HCT116 (cell line): ENCODE results near the gene ZRANB1. TPM values are rescaled to one million over a fixed set of nuclear protein-coding genes. Genes with fewer than 3 reads are reported as not detected.

Source experiments
- ATAC-seq: fragments of 200-7000 bp; cut with Tn5 transposase; 2 replicates; pipeline ENCODE4 v1.9.1; 2020; ENCODE audit warnings: mild to moderate bottlenecking, moderate library complexity
- BruUV-seq: library from RNA; stranded (reverse); fragments of 400-500 nt; replicated peaks from 2 replicates; lab custom pipeline; 2021; lab: Mats Ljungman, UMichigan
- CTCF ChIA-PET: fragments of 300-600 bp; sonication (Branson Sonifier 250); formaldehyde crosslinking; loops from one replicate; lab custom pipeline; 2021; ENCODE audit warnings: antibody characterized with exemption; lab: Charles Lee
- POLR2A ChIA-PET: fragments of 300-600, 350-600 bp; sonication (Branson Sonifier 250); formaldehyde crosslinking; loops from one replicate; lab custom pipeline; 2021; ENCODE audit warnings: antibody characterized with exemption; lab: Charles Lee
- RAD21 ChIA-PET, 2 experiments: fragments of 300-600 bp; sonication (Branson Sonifier 250); formaldehyde crosslinking; loops; one replicate each; lab custom pipeline; 2023; ENCODE audit warnings: low total read pairs in 2 of 2; ENCODE audit not compliant: uncharacterized antibody in 2 of 2, unreplicated experiment in 2 of 2, low non-redundant PET in 1 of 2; lab: Charles Lee
- DNase-seq: peaks from one replicate; pipeline ENCODE4 v3.0.0-alpha.2; 2010; ENCODE audit warnings: low read depth, low spot score
- H2AFZ ChIP-seq: fragments of 200-600 bp; shearing (Covaris generic), sonication (generic); 2 replicates; pipeline ENCODE4 v1.6.1; 2017; ENCODE audit warnings: low read depth, mixed run types, mixed read lengths, antibody characterized with exemption, low read length; ENCODE audit not compliant: poor library complexity, severe bottlenecking
- H3K27ac ChIP-seq: 2 replicates; pipeline ENCODE4 v1.5.1; 2012; ENCODE audit warnings: low read depth, low read length
- H3K27me3 ChIP-seq: fragments of 200-600 bp; sonication (generic); 2 replicates; pipeline ENCODE4 v1.6.1; 2016; ENCODE audit warnings: mixed run types, low read length, mixed read lengths; ENCODE audit not compliant: insufficient read depth
- H3K36me3 ChIP-seq, 2 experiments: fragments of 200-500 bp in 1 of 2; fragments of 200-600 bp in 1 of 2; sonication (Bioruptor generic) in 1 of 2; sonication (generic) in 1 of 2; 2 replicates each; pipeline versions ENCODE4 v1.5.1 to v1.6.1; 2014 to 2016; ENCODE audit warnings: low read length in 2 of 2, inconsistent platforms in 1 of 2, mixed read lengths in 1 of 2, mixed run types in 1 of 2; ENCODE audit not compliant: insufficient read depth in 2 of 2, control insufficient read depth in 1 of 2
- H3K4me1 ChIP-seq, 2 experiments: fragments of 200-600 bp in 1 of 2; sonication (generic) in 1 of 2; 2 replicates each; pipeline versions ENCODE4 v1.5.1 to v1.6.1; 2012 to 2017; ENCODE audit warnings: low read length in 2 of 2, inconsistent platforms in 1 of 2, mild to moderate bottlenecking in 1 of 2, mixed read lengths in 1 of 2, mixed run types in 1 of 2, moderate library complexity in 1 of 2; ENCODE audit not compliant: insufficient read depth in 2 of 2, control insufficient read depth in 1 of 2
- H3K4me2 ChIP-seq: fragments of 200-600 bp; sonication (generic); 2 replicates; pipeline ENCODE4 v1.6.1; 2017; ENCODE audit warnings: mixed run types, low read length, mixed read lengths
- H3K4me3 ChIP-seq, 2 experiments: fragments of 200-600 bp in 1 of 2; sonication (generic) in 1 of 2; replicated peaks in 1 of 2; 2 replicates each; pipeline ENCODE4 v1.5.1; 2011 to 2016; ENCODE audit warnings: low read length in 2 of 2, control low read depth in 1 of 2, low read depth in 1 of 2, mild to moderate bottlenecking in 1 of 2, mixed read lengths in 1 of 2, mixed run types in 1 of 2
- H3K79me2 ChIP-seq: fragments of 200-600 bp; sonication (generic); 2 replicates; pipeline ENCODE4 v1.6.1; 2017; ENCODE audit warnings: mild to moderate bottlenecking, mixed run types, low read length, moderate library complexity, mixed read lengths; ENCODE audit not compliant: insufficient read depth
- H3K9ac ChIP-seq: fragments of 200-600 bp; sonication (generic); 2 replicates; pipeline ENCODE4 v1.6.1; 2016; ENCODE audit warnings: low read length, mixed read lengths
- H3K9me2 ChIP-seq: fragments of 200-600 bp; sonication (generic), shearing (Covaris generic); 2 replicates; pipeline ENCODE4 v1.6.1; 2017; ENCODE audit warnings: mixed run types, mild to moderate bottlenecking, moderate library complexity; ENCODE audit not compliant: insufficient read depth
- H3K9me3 ChIP-seq, 2 experiments: fragments of 200-500 bp in 1 of 2; fragments of 200-600 bp in 1 of 2; sonication (Bioruptor generic) in 1 of 2; sonication (generic) in 1 of 2; 2 replicates each; pipeline ENCODE4 v1.6.1; 2014 to 2017; ENCODE audit warnings: low read length in 2 of 2, mixed read lengths in 2 of 2, inconsistent platforms in 1 of 2, low read depth in 1 of 2, mild to moderate bottlenecking in 1 of 2, mixed run types in 1 of 2, moderate library complexity in 1 of 2; ENCODE audit not compliant: control insufficient read depth in 1 of 2, insufficient read depth in 1 of 2
- H4K20me1 ChIP-seq: fragments of 200-600 bp; sonication (generic), shearing (Covaris generic); 2 replicates; pipeline ENCODE4 v1.6.1; 2017; ENCODE audit warnings: mixed run types, mild to moderate bottlenecking, moderate library complexity; ENCODE audit not compliant: insufficient read depth
- CBX3 ChIP-seq: IDR thresholded peaks from 2 replicates; pipeline ENCODE4 v1.6.1; 2012; ENCODE audit warnings: low read depth
- EGR1 ChIP-seq: IDR thresholded peaks from 2 replicates; pipeline ENCODE4 v1.6.1; 2012; ENCODE audit warnings: low read depth
- ELF1 ChIP-seq: IDR thresholded peaks from 2 replicates; pipeline ENCODE4 v1.6.1; 2012; ENCODE audit warnings: low read depth, borderline replicate concordance
- EZH2 ChIP-seq: fragments of 200-600 bp; sonication (generic); IDR thresholded peaks from 2 replicates; pipeline ENCODE4 v1.6.1; 2017; ENCODE audit warnings: antibody characterized with exemption, mixed run types
- JUND ChIP-seq: IDR thresholded peaks from 2 replicates; pipeline ENCODE4 v1.6.1; 2012
- POLR2AphosphoS5 ChIP-seq: IDR thresholded peaks from 2 replicates; pipeline ENCODE4 v1.6.1; 2011; ENCODE audit warnings: mild to moderate bottlenecking, low read depth, low read length, moderate library complexity
- intact Hi-C: fragments of 100-400 bp; cut with micrococcal nuclease; formaldehyde crosslinking; loops from 2 replicates; pipeline ENCODE4 v1.10.0; 2022
- total RNA-seq: library from RNA; stranded (reverse); gene quantifications from one replicate; pipeline ENCODE4 v1.2.1, GENCODE V29; 2021; ENCODE audit not compliant: unreplicated experiment
- TF ChIP-seq, protein P1 (sequence below): IDR thresholded peaks from 2 replicates; pipeline ENCODE4 v1.6.1; 2012
- TF ChIP-seq, protein P2 (sequence below): IDR thresholded peaks from 2 replicates; pipeline ENCODE4 v1.6.1; 2012
- TF ChIP-seq, protein P3 (sequence below): IDR thresholded peaks from 2 replicates; pipeline ENCODE4 v1.6.1; 2012; ENCODE audit warnings: low read depth
- TF ChIP-seq, protein P4 (sequence below), 3 experiments: fragments of 200-600 bp in 1 of 3; sonication (generic) in 1 of 3; IDR thresholded peaks in 2 of 3; conservative IDR thresholded peaks in 1 of 3; 2 replicates each; pipeline ENCODE4 v1.5.1; 2012 to 2017; ENCODE audit warnings: low read depth in 2 of 3, low read length in 2 of 3, antibody characterized with exemption in 1 of 3, borderline replicate concordance in 1 of 3, control low read depth in 1 of 3, mild to moderate bottlenecking in 1 of 3, mixed read lengths in 1 of 3, mixed run types in 1 of 3, moderate library complexity in 1 of 3; ENCODE audit not compliant: insufficient read depth in 1 of 3

ZRANB1 gene
- total RNA-seq, 1 experiment from 2014 or later, result 23.9 TPM

DNA sequence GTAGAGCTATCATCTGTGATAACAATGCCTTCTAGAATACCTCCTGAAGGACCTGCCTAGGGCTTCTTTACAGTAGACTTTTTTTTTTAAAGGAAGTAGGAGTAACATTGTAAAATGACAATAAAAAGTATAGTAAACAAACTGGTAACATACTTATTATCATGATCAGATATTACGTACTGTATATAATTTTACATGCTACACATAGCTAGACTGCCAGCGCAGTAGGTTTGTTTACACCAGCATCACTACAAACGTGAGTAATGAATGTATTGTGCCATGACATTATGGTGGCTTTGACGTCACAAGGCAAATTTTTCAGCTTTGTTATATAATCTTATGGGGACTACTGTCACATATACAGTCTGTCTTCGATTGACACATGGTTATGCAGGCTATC lies 15.4 kb upstream of the ZRANB1 start:
- no peak overlapping the region for H2AFZ ChIP-seq
- H3K4me2 ChIP-seq, result no peak overlapping the region
- H3K27ac ChIP-seq, result no peak overlapping the region
- TF ChIP-seq EZH2 (no peak), CBX3 (no peak), EGR1 (no peak)
- TF ChIP-seq, protein P1, sequence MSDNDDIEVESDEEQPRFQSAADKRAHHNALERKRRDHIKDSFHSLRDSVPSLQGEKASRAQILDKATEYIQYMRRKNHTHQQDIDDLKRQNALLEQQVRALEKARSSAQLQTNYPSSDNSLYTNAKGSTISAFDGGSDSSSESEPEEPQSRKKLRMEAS, result no peak
- TF ChIP-seq, protein P2, sequence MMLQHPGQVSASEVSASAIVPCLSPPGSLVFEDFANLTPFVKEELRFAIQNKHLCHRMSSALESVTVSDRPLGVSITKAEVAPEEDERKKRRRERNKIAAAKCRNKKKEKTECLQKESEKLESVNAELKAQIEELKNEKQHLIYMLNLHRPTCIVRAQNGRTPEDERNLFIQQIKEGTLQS, result no peak
- H4K20me1 ChIP-seq, result peaks cover 19% of the 10 kb centered on the region; the same call in 1 of the 2 replicates
- no peaks in the 10 kb centered on the region for H3K9me3 ChIP-seq
- CTCF ChIA-PET, result no interaction called here
- RAD21 ChIA-PET, result no interaction called here
- H3K36me3 ChIP-seq, result no peaks in the 10 kb centered on the region
- no peak for DNase-seq
- H3K9me2 ChIP-seq, result no peaks in the 10 kb centered on the region
- H3K4me3 ChIP-seq, result no peak overlapping the region
- peaks cover 99% of the 10 kb centered on the region for H3K79me2 ChIP-seq
- H3K9ac ChIP-seq, result no peak overlapping the region
- BruUV-seq, result no TSS peak
- POLR2A ChIA-PET, result interaction anchor here (0.7 to 1.3 kb wide), 2 partner anchors 9 to 22 kb away, joined by 3 to 5 read pairs; no protein-coding TSS in a partner anchor
- intact Hi-C loops, result no loop called here
- no peaks in the 10 kb centered on the region; a peak in 2 of 4 replicates for H3K4me1 ChIP-seq
- no peak for ATAC-seq
- H3K27me3 ChIP-seq, result no peaks in the 10 kb centered on the region

DNA sequence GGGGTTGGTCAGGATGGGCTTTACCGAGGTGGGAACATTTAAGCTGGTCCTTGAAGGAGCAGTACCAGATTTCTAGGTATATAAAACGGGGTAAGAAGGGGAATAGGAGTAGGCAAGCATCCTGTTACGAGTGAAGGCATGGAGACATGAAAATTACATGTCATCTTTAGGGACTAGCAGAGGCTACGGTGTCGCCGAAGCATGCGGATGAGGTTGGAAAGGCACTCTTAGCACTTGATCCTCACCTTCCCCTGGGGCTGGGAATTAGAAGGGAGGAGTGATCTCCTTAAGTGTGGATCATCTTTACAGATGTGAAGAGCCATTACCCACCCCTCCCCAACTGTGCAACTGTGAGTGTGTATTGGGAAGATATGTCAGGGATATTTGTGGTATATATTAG lies 13.8 kb upstream of the ZRANB1 start:
- Histone ChIP-seq H3K27me3 (no peaks in the 10 kb centered on the region), H3K27ac (no peak overlapping the region), H3K4me2 (no peak overlapping the region), H3K36me3 (peaks cover 0 to 4% of the 10 kb centered on the region in 2 experiments; a peak in 1 of 4 replicates), H3K4me1 (no peaks in the 10 kb centered on the region), H3K79me2 (peaks cover 98% of the 10 kb centered on the region), H3K9me2 (no peaks in the 10 kb centered on the region), H2AFZ (no peak overlapping the region), H3K9me3 (peaks cover 0 to 5% of the 10 kb centered on the region in 2 experiments; a peak in 1 of 4 replicates), H4K20me1 (peaks cover 16% of the 10 kb centered on the region; the same call in 1 of the 2 replicates), H3K9ac (no peak overlapping the region), H3K4me3 (no peak overlapping the region)
- no peak for TF ChIP-seq JUND
- TF ChIP-seq POLR2AphosphoS5, result no peak
- TF ChIP-seq, protein P1, result no peak
- TF ChIP-seq, protein P3, sequence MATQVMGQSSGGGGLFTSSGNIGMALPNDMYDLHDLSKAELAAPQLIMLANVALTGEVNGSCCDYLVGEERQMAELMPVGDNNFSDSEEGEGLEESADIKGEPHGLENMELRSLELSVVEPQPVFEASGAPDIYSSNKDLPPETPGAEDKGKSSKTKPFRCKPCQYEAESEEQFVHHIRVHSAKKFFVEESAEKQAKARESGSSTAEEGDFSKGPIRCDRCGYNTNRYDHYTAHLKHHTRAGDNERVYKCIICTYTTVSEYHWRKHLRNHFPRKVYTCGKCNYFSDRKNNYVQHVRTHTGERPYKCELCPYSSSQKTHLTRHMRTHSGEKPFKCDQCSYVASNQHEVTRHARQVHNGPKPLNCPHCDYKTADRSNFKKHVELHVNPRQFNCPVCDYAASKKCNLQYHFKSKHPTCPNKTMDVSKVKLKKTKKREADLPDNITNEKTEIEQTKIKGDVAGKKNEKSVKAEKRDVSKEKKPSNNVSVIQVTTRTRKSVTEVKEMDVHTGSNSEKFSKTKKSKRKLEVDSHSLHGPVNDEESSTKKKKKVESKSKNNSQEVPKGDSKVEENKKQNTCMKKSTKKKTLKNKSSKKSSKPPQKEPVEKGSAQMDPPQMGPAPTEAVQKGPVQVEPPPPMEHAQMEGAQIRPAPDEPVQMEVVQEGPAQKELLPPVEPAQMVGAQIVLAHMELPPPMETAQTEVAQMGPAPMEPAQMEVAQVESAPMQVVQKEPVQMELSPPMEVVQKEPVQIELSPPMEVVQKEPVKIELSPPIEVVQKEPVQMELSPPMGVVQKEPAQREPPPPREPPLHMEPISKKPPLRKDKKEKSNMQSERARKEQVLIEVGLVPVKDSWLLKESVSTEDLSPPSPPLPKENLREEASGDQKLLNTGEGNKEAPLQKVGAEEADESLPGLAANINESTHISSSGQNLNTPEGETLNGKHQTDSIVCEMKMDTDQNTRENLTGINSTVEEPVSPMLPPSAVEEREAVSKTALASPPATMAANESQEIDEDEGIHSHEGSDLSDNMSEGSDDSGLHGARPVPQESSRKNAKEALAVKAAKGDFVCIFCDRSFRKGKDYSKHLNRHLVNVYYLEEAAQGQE, result no peak
- no peak for TF ChIP-seq ELF1
- TF ChIP-seq, protein P4, sequence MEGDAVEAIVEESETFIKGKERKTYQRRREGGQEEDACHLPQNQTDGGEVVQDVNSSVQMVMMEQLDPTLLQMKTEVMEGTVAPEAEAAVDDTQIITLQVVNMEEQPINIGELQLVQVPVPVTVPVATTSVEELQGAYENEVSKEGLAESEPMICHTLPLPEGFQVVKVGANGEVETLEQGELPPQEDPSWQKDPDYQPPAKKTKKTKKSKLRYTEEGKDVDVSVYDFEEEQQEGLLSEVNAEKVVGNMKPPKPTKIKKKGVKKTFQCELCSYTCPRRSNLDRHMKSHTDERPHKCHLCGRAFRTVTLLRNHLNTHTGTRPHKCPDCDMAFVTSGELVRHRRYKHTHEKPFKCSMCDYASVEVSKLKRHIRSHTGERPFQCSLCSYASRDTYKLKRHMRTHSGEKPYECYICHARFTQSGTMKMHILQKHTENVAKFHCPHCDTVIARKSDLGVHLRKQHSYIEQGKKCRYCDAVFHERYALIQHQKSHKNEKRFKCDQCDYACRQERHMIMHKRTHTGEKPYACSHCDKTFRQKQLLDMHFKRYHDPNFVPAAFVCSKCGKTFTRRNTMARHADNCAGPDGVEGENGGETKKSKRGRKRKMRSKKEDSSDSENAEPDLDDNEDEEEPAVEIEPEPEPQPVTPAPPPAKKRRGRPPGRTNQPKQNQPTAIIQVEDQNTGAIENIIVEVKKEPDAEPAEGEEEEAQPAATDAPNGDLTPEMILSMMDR (IDR thresholded peaks at IDR 0.05 in 2 of 3, conservative IDR thresholded peaks at IDR 0.05 in 1 of 3; ENCODE audit: borderline replicate concordance in 1 of 3, insufficient read depth in 1 of 3, low read depth in 2 of 3, low read length in 2 of 3), result no peak
- TF ChIP-seq CBX3, result no peak
- TF ChIP-seq EZH2, result no peak
- BruUV-seq, result no TSS peak
- no peak for ATAC-seq
- CTCF ChIA-PET, result no interaction called here
- no peak for DNase-seq
- RAD21 ChIA-PET, result no interaction called here
- POLR2A ChIA-PET, result no interaction called here
- intact Hi-C loops, result no loop called here
